ENCODE measurements around the gene SMURF2.
A peak's percentile ranks its signal among the peaks of the same experiment; 100 is the strongest.

The SMURF2 gene

DNA sequence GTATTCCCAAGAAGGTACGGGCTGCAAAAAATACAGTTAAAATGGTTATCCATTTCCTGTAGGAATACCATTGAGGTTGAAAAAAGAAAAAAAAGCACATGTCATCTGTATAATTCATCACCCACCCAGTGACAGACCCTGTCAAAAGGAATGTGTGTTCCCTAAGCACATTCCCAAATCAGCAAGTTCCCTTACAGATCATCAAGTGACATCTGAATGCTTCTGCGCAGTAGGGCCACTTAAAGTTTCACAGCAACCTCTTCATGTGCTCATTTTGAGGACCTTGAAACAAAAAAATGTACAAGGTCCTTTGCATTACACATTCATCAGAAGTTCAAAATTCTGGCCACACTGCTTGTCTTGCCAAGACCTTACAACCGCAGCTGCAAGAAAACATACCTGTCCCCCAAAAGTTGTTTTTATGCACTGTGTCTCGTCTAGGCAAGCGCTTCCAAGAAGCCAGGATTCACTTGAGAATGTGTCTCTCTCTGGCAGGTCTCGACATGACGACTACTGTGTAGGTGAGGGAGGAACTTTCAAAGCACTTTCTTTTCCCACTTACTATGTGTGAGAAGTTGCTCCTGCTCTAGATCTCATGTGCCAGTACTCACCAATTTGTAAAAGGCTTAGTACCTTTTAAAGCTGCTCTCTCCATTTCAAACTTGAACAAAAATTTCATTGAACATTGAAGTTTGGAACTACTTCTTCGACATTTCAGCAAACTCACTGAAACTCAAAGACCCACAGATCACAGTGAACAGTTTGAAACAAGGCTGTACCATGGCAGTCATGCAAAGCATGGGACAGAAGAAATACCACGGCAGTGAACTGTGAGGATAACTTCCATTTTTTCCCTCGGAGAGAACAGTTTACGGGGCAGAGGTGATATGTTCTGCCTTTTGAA is 161.0 kb downstream of the SMURF2 start:
- no peak for DNase-seq

GRCh38 chr17:64500487-64500859 is 161.6 kb downstream of the SMURF2 start:
- no peak for DNase-seq

DNA sequence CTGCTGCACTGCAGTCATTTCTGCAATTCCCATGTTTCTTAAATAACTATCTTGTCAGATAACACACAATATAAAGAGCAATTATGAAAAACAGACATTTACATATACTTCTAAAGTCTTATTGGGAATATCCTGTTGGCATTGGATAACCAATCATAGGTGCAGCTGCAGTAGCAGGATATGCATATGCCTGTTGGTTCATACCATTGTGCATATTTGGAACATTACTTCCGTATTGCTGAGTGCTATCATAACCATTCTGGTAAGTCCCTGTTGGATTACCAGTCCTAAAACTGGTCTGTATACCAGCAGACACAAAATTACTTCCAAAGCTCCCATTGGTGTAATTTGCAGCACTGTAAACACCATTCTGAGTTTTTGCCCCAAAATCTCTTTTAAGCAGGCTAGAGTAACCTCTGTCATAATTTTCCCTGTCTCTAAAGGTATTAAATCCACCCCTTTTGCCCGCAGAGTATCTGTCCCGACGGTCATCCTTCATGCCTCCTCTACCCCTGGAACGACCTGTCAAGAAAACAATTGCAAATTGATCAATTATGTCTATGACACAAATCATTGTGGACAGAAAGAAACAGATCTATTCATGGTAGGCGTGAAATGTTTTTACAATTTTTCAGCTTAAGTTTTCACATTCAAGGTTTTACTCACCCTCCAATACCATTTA is 162.2 kb downstream of the SMURF2 start:
- no peak for DNase-seq

DNA sequence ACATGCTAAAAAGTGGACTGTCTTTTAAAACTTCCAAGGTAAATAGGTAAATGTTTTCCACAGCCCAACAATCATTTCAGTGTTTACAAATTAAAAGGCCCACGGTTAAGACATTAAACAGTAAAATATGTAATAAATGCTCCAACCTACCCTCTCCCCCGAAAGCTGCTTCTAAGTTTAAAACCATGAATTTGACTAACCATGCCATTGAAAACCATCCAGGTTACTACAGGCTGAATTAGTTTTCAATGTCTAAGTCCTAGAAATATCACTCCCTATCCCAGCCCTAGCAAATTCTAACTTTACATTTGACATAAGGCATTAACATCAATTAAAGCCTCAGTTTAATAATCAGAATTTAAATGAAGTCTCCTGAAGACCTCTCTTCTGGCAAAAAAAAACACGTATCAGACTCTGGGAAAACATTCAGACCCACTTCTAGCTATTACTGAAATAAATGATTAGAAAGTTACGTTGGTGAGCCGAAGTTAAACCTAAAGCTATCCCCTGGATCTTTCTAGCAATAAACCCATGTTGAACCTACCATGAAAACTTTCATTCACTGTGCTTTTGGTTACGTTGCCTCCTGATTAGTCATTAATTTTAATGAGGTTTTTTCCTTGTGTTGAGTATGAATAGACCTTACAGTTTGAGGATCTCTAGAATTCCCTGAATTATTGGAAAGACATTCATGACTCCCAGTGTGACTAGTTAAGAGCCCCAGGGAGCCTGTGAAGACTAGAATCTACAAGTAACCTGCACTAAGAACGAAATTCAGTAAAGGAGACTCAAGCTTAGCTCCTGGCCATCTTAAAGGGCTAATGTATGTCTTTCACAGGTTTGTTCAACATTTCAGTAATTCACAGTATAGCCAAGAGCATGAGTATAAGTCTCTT is 163.6 kb downstream of the SMURF2 start:
- no peak for DNase-seq

DNA sequence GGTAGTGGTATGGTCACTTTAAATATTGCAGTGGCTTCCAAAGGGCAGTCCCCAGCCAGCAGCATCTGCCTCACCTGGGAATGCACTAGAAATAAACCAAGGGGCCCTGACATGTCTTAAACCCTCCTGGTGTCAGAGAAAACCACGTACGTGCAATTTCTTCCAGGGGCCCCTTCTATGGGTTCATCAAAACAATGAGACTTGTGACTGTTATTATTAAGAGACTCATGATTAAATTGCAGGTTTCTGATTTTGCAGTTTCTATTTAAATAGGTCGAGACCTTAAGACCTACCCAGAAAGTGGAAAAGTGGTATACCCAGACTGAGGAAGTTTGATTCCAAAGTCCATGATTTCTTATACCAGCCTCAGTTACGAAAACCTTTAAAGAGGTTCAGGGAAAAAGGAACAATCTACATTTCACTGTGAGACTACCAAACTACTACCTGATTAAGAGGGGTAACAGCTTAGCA is 164.5 kb downstream of the SMURF2 start:
- no peak for DNase-seq

DNA sequence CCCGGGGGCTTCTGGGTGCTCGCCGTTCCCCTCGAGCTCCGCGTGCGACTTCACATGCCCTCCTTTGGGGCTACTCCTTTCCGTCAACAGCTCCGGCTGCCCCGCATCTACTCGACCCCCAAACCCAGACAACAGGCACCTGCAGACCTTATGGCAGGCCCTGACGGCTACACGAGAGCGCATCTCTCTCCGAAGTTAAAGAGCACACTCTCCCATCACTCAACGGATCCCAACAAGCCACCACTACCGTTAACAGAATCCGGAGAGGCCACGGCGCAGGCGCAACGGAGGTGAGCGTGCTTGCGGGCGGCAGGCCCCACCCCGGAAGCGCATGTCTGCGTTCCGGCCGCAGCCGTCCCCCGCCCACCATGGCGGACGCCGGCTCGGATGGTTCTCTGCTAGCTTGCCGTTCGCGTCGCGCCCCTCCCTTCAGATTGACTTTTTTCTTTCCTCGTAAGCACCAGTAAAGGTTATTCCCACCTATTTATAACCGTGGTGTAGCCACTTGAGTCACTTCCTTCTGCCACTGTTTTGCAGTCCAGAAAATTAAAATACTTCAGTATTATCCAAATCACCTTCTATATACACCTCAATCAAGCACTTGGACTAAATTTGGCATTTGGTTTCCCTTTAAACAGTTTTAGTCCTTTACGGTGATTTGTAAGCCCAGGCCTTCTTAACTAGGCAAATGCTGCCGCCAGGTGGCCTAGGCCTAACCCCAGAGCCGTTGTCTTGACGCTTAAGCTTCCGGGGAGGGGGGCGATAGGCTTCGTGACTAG is 165.1 kb downstream of the SMURF2 start, which contains the start of gene POLG2:
POLG2 (minus strand) TSS at position 269 of the 779 bp plus-strand sequence; CDS start at position 183, 86 bp downstream.
- DNase-seq, result peak; percentile 95

DNA sequence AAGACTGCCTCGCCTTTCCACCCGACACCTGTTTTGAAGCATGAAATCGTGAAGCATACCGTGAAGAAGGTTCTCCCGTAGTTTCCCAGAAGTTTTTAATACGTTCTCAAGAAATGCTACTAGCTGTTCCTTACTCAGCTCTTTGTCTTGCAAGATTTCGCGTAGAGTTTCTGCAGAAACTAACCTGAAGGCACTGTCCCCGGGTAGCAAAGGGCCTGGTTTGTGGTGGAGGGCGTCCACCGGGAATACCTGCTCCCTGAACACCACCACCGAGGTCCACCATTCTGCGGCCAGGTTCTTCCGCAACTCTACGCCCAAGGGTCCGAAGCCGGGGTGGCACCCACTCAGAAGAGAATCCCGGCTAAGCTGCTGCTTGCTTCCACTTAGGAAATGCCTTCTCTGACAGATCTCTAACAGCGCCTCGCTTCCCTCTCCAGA is 165.7 kb downstream of the SMURF2 start:
- no peak for DNase-seq
